Cortex of kidney (tissue), 1 donor: Measurements from ENCODE around the gene EGLN1.

Source experiments
- DNase-seq: peaks from one replicate; lab custom pipeline; 2025; lab: John Stamatoyannopoulos, UW

The EGLN1 gene

GRCh38 chr1:231327617-231328016 is 94.5 kb downstream of the EGLN1 start:
- DNase-seq: no peak

- no peak for DNase-seq
Observed at GRCh38 chr1:231326248-231326647, 95.8 kb downstream of the EGLN1 start.

- no peak for DNase-seq
Observed at GRCh38 chr1:231324660-231325059, 97.4 kb downstream of the EGLN1 start.

- DNase-seq: no peak
Observed at GRCh38 chr1:231322880-231323530, 99.1 kb downstream of the EGLN1 start.

- DNase-seq: no peak
Observed at GRCh38 chr1:231319080-231319479, 103.0 kb downstream of the EGLN1 start.

- no peak for DNase-seq
Observed at GRCh38 chr1:231318568-231318967, 103.5 kb downstream of the EGLN1 start.

GRCh38 chr1:231318015-231318355 is 104.1 kb downstream of the EGLN1 start:
- DNase-seq: no peak

- no peak for DNase-seq
Observed at GRCh38 chr1:231317306-231318014, 104.6 kb downstream of the EGLN1 start.

GRCh38 chr1:231315887-231316286 is 106.2 kb downstream of the EGLN1 start:
- no peak for DNase-seq
